CD4-positive, alpha-beta memory T cell (primary cell): ENCODE results near the gene TSC22D3. TPM values are rescaled to one million over a fixed set of nuclear protein-coding genes. Genes with fewer than 3 reads are reported as not detected.

ENCODE experiments used
- CTCF ChIA-PET: fragments of 350-600 bp; sonication (Branson Sonifier 250); formaldehyde crosslinking; loops from one replicate; lab custom pipeline; 2021; ENCODE audit warnings: inconsistent platforms; ENCODE audit not compliant: partially characterized antibody; lab: Charles Lee
- POLR2A ChIA-PET: fragments of 350-600 bp; sonication (Branson Sonifier 250); formaldehyde crosslinking; loops from one replicate; lab custom pipeline; 2021; ENCODE audit not compliant: partially characterized antibody; lab: Charles Lee
- DNase-seq, 5 donors: peaks; one replicate each; pipeline versions ENCODE4 v3.0.0 to v3.0.0-alpha.2; 2020 to 2022; ENCODE audit warnings: mixed read lengths in 1 of 5
- H3K27ac ChIP-seq: one replicate; pipeline ENCODE4 v1.7.0; 2013; ENCODE audit warnings: low read depth, low read length
- H3K27me3 ChIP-seq: 2 replicates; pipeline ENCODE4 v1.7.0; 2013; ENCODE audit warnings: mild to moderate bottlenecking, low read length, moderate library complexity; ENCODE audit not compliant: insufficient read depth
- H3K36me3 ChIP-seq: 2 replicates; pipeline ENCODE4 v1.7.0; 2013; ENCODE audit warnings: mild to moderate bottlenecking, low read length, moderate library complexity; ENCODE audit not compliant: insufficient read depth
- H3K4me1 ChIP-seq: 2 replicates; pipeline ENCODE4 v1.7.0; 2013; ENCODE audit warnings: mild to moderate bottlenecking, low read length, moderate library complexity; ENCODE audit not compliant: insufficient read depth
- H3K4me3 ChIP-seq, 2 donors: one replicate each; pipeline ENCODE4 v1.7.0; 2013; ENCODE audit warnings: low read length in 2 of 2, mild to moderate bottlenecking in 1 of 2
- H3K9me3 ChIP-seq, 2 donors: one replicate each; pipeline ENCODE4 v1.7.0; 2013; ENCODE audit warnings: low read length in 2 of 2, control low read depth in 1 of 2; ENCODE audit not compliant: control insufficient read depth in 1 of 2
- H3K27ac Mint-ChIP-seq, 7 donors: one replicate each; pipeline ENCODE4 v1.8.0; 2020 to 2021; ENCODE audit warnings: mixed read lengths in 7 of 7, mild to moderate bottlenecking in 6 of 7, inconsistent platforms in 3 of 7, moderate library complexity in 3 of 7
- H3K27me3 Mint-ChIP-seq, 2 donors: one replicate each; pipeline ENCODE4 v1.8.0; 2020 to 2021; ENCODE audit warnings: mixed read lengths in 2 of 2
- H3K36me3 Mint-ChIP-seq, 2 donors: one replicate each; pipeline ENCODE4 v1.8.0; 2020 to 2021; ENCODE audit warnings: mixed read lengths in 2 of 2, inconsistent platforms in 1 of 2, mild to moderate bottlenecking in 1 of 2
- H3K4me1 Mint-ChIP-seq, 4 donors: one replicate each; pipeline ENCODE4 v1.8.0; 2020 to 2021; ENCODE audit warnings: mixed read lengths in 4 of 4, mild to moderate bottlenecking in 1 of 4
- H3K4me3 Mint-ChIP-seq, 8 donors: one replicate each; pipeline ENCODE4 v1.8.0; 2020 to 2021; ENCODE audit warnings: mixed read lengths in 8 of 8, mild to moderate bottlenecking in 7 of 8, moderate library complexity in 6 of 8, inconsistent platforms in 3 of 8
- H3K9me3 Mint-ChIP-seq, 8 donors: one replicate each; pipeline ENCODE4 v1.8.0; 2020 to 2021; ENCODE audit warnings: mixed read lengths in 8 of 8, mild to moderate bottlenecking in 5 of 8, inconsistent platforms in 3 of 8, moderate library complexity in 1 of 8
- intact Hi-C: fragments of 100-400 bp; cut with micrococcal nuclease; formaldehyde crosslinking; loops from one replicate; pipeline ENCODE4 v1.15.1; 2023
- polyA plus RNA-seq, 2 donors: library from polyadenylated mRNA; unstranded; fragments of 300-500 nt; fragmentation: Illumina TruSeq; gene quantifications; one replicate each; pipeline ENCODE4 v1.2.3, GENCODE V29; 2021
- total RNA-seq, 2 experiments: library from RNA; stranded (reverse); gene quantifications; one replicate each; pipeline ENCODE4 v1.2.3, GENCODE V29; 2021

TSC22D3 gene
- total and polyA plus RNA-seq, 4 experiments from 2014 or later = 195 to 1,424 (median 481) TPM

DNA sequence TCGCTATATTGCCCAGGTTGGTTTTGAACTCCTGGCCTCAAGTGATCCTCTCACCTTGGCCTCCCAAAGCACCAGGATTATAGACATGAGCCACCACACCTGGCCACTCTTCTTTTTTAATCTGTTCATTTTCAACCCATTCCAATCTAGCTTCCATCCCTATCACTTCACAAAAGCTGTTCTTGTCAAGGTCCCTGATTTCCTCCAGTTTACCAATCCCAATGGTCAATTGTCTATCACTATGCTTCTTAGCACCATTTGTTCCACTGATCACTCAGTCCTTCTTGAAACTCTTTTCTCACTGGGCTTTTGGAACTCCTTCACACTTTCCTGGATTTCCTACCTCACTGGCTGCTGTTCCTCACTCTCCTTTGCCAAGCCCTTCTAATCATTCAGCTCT is 108.7 kb downstream of the TSC22D3 start:
- no peak overlapping the region for H3K4me3 ChIP-seq
- POLR2A ChIA-PET = interaction anchor here (0.6 to 1.6 kb wide), 2 partner anchors 49 to 668 kb away, joined by 3 to 4 read pairs; no protein-coding TSS in a partner anchor
- peaks cover 0 to 2% (median 0%) of the 10 kb centered on the region in 8 donors for H3K9me3 Mint-ChIP-seq

More for the DNA sequence above, 108.7 kb downstream of the TSC22D3 start:
- Mint-ChIP-seq H3K4me1 (peaks cover 3 to 14% (median 10%) of the 10 kb centered on the region in 4 donors), H3K27ac (peak overlapping the region in 3 of 7 donors; percentile 6 to 53 (median 15)), H3K4me3 (no peak overlapping the region), H3K27me3 (no peaks in the 10 kb centered on the region), H3K36me3 (peaks cover 3% of the 10 kb centered on the region in 2 donors)
- Histone ChIP-seq H3K27me3 (no peaks in the 10 kb centered on the region), H3K36me3 (no peaks in the 10 kb centered on the region), H3K4me1 (peaks cover 4% of the 10 kb centered on the region), H3K9me3 (no peaks in the 10 kb centered on the region), H3K27ac (no peak overlapping the region)
- CTCF ChIA-PET = interaction anchor here (2.4 to 18.6 kb wide), 3 partner anchors 10 to 110 kb away, joined by 12 to 245 read pairs (median 110); partner anchors contain the start of genes NCBP2L and TSC22D3
- DNase-seq = no peak
- intact Hi-C loops = no loop called here

Other genes starting within 250 kb of the TSC22D3 start
- gene PRPS1, start 147.3 kb downstream of the TSC22D3 start, total RNA-seq = 10 to 100 TPM; 56.1 to 61.3 TPM
- 10 to 100 TPM; 53.4 to 61.9 TPM for gene PRPS1, start 147.3 kb downstream of the TSC22D3 start, polyA plus RNA-seq
- not detected for gene NCBP2L, start 1.9 kb upstream of the TSC22D3 start, total RNA-seq
- gene NCBP2L, start 1.9 kb upstream of the TSC22D3 start, polyA plus RNA-seq = not detected
- 10 to 100 TPM; 18.6 to 20.0 TPM for gene MID2, start 50.1 kb upstream of the TSC22D3 start, total RNA-seq
- 10 to 100 TPM in 1 of 2 donors, 1 to 10 TPM in 1; 8.8 to 11.4 TPM for gene MID2, start 50.1 kb upstream of the TSC22D3 start, polyA plus RNA-seq
- gene TEX13B, start 206.6 kb upstream of the TSC22D3 start, total RNA-seq = not detected
- not detected for gene TEX13B, start 206.6 kb upstream of the TSC22D3 start, polyA plus RNA-seq